IgD-negative memory B cell (primary cell): ENCODE data around the gene RPEL1. TPM values are rescaled to one million over a fixed set of nuclear protein-coding genes. Genes with fewer than 3 reads are reported as not detected.
"Not testable (repeated sequence)": the region's sequence is repeated elsewhere in the genome, so short reads cannot be mapped to it uniquely, and the experiment has no call there.

Experiments
- H3K27ac Mint-ChIP-seq, 3 donors: one replicate each; pipeline ENCODE4 v1.8.0; 2020 to 2022; ENCODE audit warnings: mild to moderate bottlenecking in 3 of 3, mixed read lengths in 3 of 3, moderate library complexity in 1 of 3
- H3K27me3 Mint-ChIP-seq: one replicate; pipeline ENCODE4 v1.8.0; 2021; ENCODE audit warnings: mixed read lengths
- H3K36me3 Mint-ChIP-seq: one replicate; pipeline ENCODE4 v1.8.0; 2020; ENCODE audit warnings: mild to moderate bottlenecking, mixed read lengths
- H3K4me1 Mint-ChIP-seq, 3 donors: one replicate each; pipeline ENCODE4 v1.8.0; 2020 to 2022; ENCODE audit warnings: mixed read lengths in 3 of 3, mild to moderate bottlenecking in 1 of 3
- H3K4me3 Mint-ChIP-seq, 4 donors: one replicate each; pipeline ENCODE4 v1.8.0; 2020 to 2022; ENCODE audit warnings: mild to moderate bottlenecking in 4 of 4, mixed read lengths in 4 of 4, moderate library complexity in 3 of 4
- H3K9me3 Mint-ChIP-seq, 3 donors: one replicate each; pipeline ENCODE4 v1.8.0; 2020 to 2021; ENCODE audit warnings: mixed read lengths in 3 of 3, mild to moderate bottlenecking in 1 of 3
- polyA plus RNA-seq: library from polyadenylated mRNA; unstranded; fragments of 300-500 nt; fragmentation: Illumina TruSeq; gene quantifications from one replicate; pipeline ENCODE4 v1.2.3, GENCODE V29; 2021

RPEL1 gene
- not detected for polyA plus RNA-seq

DNA sequence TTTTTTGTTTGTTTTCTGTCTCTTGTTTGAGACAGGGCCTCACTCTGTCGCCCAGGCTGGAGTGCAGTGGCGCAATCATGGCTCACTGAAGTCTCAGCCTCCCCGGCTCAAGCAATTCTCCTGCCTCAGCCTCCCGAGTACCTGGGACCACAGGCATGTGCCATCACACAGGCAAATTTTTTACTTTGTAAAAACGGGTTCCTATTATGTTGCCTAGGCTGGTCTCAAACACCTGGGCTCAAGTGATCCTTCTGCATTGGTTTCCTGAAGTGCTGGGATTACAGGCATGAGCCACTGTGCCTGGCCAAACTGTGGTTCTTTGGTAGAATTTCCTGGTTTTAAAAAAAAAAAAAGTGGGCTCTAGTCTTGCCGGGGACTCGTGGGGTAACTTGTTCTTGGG, at the start of gene RPEL1:
Gene RPEL1, plus strand, starts transcription at position 301 of the 400 bp plus-strand sequence. CDS start 110 bp downstream, outside the sequence.
- H3K4me1 Mint-ChIP-seq, H3K27ac Mint-ChIP-seq, H3K27me3 Mint-ChIP-seq, H3K9me3 Mint-ChIP-seq, H3K36me3 Mint-ChIP-seq, H3K4me3 Mint-ChIP-seq: not testable (repeated sequence)

DNA sequence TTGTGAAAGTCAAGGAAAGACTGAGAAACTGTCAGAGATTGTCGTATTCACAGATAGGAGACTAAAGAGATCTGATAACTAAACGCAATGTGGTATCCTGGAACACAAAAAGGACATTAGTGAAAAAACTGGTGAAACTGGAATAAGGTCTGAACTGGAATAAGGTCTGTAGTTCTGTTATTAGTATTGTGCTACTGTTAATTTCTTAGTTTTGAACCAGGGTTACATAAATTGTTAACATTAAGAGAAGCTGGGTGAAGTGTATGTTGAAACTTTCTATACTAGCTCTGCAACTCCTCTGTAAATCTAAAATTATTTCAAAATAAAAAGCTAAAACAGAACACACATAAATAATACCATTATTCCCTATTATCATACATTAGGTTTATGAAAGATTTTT, 49.2 kb upstream of the RPEL1 start:
- H3K27ac Mint-ChIP-seq, result no peak overlapping the region
- H3K9me3 Mint-ChIP-seq, result no peaks in the 10 kb centered on the region
- H3K36me3 Mint-ChIP-seq, result peaks cover 4% of the 10 kb centered on the region

DNA sequence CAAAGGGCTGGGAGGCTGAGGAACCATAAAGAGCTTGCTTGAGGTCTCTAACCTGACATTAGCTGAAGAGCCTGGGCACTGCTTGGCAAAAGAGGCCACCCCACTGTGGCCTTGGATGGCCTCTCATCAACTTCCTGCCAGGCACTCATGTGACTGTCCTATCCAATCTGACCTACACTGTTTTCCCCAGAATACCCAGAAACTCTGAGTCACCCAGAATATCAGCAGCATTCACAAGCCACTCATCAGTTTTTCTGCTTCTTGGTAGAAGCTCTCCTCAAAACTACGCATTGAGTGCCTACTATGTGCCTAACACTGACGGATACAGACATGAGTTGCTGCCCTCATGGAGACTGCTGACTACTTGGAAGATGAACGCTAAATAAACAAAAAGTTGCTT, 48.5 kb upstream of the RPEL1 start:
- Mint-ChIP-seq H3K27me3 (peaks cover 1% of the 10 kb centered on the region), H3K36me3 (no peaks in the 10 kb centered on the region), H3K27ac (no peak overlapping the region), H3K9me3 (no peaks in the 10 kb centered on the region), H3K4me1 (peaks cover 11 to 14% (median 14%) of the 10 kb centered on the region in 3 donors), H3K4me3 (no peak overlapping the region)

More for the DNA sequence above, 49.2 kb upstream of the RPEL1 start:
- Mint-ChIP-seq H3K4me3 (no peak overlapping the region), H3K27me3 (peaks cover 1% of the 10 kb centered on the region), H3K4me1 (peaks cover 16 to 20% (median 20%) of the 10 kb centered on the region in 3 donors)

DNA sequence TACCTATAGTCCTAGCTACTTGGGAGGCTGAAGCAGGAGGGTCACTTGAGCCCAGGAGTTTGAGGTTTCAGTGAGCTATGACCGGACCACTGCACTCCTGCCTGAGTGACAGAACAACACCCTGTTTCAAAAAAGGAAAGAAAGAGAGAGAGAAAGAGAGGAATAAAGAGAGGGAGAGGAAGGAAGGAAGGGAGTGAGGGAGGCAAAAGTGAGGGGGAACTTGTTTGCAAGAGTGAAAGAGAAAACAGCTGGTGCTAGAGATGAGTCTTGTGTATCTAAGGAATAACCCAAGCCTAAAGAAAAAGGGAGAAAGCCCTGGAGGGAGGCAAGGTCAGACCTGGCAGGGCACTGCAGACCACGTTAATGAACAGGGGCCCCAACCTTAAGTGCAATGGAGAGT, 47.8 kb upstream of the RPEL1 start:
- Mint-ChIP-seq H3K9me3 (no peaks in the 10 kb centered on the region), H3K4me1 (peaks cover 8 to 11% (median 9%) of the 10 kb centered on the region in 3 donors), H3K4me3 (no peak overlapping the region), H3K27me3 (peaks cover 1% of the 10 kb centered on the region), H3K27ac (no peak overlapping the region), H3K36me3 (no peaks in the 10 kb centered on the region)

DNA sequence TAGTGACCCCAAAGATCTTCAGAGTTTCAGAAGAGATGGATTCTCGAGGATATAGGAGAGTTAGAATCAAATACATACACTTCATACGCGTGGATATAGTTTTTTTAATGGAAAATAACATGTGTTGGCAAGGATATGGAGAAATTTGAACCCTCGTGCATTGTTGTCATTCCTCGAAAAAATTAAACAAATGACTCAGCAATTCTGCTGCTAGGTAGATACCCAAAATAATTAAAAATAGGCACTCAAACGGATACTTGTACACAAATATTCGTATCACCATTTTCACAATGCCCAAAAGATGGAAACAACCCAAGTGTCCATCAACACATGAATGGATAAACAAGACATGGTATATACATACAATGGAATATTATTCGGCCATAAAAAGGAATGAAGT, 47.0 kb upstream of the RPEL1 start:
- H3K4me1 Mint-ChIP-seq, result peaks cover 6 to 7% (median 7%) of the 10 kb centered on the region in 3 donors
- H3K27ac Mint-ChIP-seq, result no peak overlapping the region
- peaks cover 1% of the 10 kb centered on the region for H3K27me3 Mint-ChIP-seq
- H3K4me3 Mint-ChIP-seq, result no peak overlapping the region
- no peaks in the 10 kb centered on the region for H3K36me3 Mint-ChIP-seq
- H3K9me3 Mint-ChIP-seq, result no peaks in the 10 kb centered on the region

DNA sequence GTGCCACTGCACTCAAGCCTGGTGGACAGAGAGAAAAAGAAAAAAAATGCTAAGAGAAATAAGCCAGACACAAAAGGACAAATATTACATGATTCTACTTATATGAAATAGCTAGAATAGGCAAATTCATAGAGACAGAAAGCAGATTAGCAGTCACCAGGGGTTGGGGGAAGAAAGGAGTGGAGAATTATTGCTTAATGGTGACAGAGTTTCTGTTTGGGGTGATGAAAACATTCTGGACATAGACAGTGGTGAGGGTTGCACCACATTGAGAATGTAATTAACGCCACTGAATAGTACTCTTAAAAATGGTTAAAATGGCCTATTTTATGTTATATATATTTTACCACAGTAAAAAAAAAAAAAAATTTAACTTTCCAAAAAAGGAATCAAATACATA, 46.2 kb upstream of the RPEL1 start:
- H3K4me1 Mint-ChIP-seq, result peaks cover 0 to 3% (median 1%) of the 10 kb centered on the region in 3 donors
- peak overlapping the region in 1 of 4 donors; percentile 64 for H3K4me3 Mint-ChIP-seq
- H3K27me3 Mint-ChIP-seq, result peaks cover 1% of the 10 kb centered on the region
- H3K9me3 Mint-ChIP-seq, result no peaks in the 10 kb centered on the region
- no peak overlapping the region for H3K27ac Mint-ChIP-seq
- H3K36me3 Mint-ChIP-seq, result no peaks in the 10 kb centered on the region

DNA sequence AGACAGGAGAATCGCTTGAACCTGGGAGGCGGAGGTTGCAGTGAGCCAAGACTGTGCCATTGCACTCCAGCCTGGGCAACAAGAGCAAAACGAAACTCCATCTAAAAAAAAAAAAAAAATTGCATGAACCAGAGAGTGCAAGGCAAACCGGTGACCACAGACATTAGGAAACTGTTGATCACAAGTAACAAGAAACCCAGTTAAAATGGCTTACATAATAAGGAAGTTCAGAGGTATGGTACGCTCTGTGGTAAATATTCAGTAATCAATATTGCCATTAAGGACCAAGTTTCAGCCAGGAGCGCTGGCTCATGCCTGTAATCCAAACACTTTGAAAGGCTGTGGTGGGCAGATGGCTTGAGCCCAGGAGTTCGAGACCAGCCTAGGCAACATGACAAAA, 43.4 kb upstream of the RPEL1 start:
- peaks cover 4 to 13% (median 4%) of the 10 kb centered on the region in 3 donors for H3K9me3 Mint-ChIP-seq
- H3K27ac Mint-ChIP-seq, result no peak overlapping the region
- no peaks in the 10 kb centered on the region for H3K4me1 Mint-ChIP-seq
- H3K27me3 Mint-ChIP-seq, result peaks cover 4% of the 10 kb centered on the region
- H3K4me3 Mint-ChIP-seq, result no peak overlapping the region
- H3K36me3 Mint-ChIP-seq, result peaks cover 6% of the 10 kb centered on the region

DNA sequence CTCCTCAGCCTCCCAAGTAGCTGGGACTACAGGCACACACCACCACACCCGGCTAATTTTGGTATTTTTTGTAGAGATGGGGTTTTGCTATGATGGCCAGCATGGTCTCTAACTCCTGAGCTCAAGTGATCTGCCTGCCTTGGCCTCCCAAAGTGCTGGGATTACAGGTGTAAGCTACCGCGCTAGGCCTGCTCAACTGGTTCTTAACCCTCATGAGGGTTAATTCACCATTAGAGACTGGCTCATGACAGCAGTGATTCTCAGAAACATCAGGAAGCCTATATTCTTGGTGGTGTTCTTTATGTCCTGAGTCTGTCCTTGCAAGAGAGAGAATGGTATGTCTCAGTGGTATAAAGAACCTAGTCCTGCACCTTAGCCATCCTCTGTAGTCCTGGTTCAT, 42.2 kb upstream of the RPEL1 start:
- Mint-ChIP-seq H3K27me3 (peaks cover 4% of the 10 kb centered on the region), H3K4me3 (no peak overlapping the region), H3K27ac (no peak overlapping the region), H3K4me1 (no peaks in the 10 kb centered on the region), H3K36me3 (peaks cover 6% of the 10 kb centered on the region), H3K9me3 (peaks cover 4 to 13% (median 4%) of the 10 kb centered on the region in 3 donors)

DNA sequence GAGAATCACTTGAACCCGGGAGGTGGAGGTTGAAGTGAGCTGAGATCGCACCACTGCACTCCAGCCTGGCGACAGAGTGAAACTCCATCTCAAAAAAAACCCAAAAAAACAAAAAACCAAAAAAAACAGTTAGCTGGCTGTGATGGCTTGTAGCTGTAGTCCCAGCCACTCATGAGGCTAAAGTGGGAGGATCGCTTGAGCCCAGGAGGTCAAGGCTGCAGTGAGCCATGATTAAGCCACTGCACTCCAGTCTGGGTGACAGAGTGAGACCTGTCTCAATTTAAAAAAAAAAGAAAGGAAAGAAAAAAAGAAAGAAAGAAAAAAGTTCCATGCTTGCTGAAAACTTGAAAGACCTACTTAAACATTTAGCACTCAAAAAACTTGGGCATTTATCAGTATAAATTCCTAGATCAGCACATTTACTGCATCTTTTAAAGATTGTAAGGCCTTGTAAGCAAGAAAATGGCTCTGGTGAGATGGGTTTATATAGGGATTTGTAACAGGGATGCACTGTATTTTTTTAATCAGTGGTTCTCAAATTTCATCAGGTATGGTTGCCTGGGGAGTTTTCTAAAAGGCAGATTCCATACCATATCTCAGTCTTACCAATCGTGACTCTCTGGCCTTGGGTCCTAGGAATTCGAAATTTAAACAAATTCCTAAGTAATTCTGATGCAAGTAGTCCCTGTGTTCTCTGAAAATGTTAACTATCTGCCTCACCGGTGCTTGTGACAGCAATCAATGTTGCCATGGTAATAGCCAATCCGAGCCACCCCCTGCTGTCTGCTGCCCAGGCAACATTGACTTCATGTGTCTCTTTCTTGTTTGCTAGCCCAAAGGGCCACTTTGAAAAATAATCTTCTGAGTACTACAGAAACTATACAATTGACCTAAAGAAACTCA, 41.1 kb upstream of the RPEL1 start:
- H3K36me3 Mint-ChIP-seq, result peaks cover 6% of the 10 kb centered on the region
- H3K4me3 Mint-ChIP-seq, result no peak overlapping the region
- peaks cover 4% of the 10 kb centered on the region for H3K27me3 Mint-ChIP-seq
- H3K9me3 Mint-ChIP-seq, result peaks cover 4 to 13% (median 4%) of the 10 kb centered on the region in 3 donors
- H3K4me1 Mint-ChIP-seq, result no peaks in the 10 kb centered on the region
- no peak overlapping the region for H3K27ac Mint-ChIP-seq

DNA sequence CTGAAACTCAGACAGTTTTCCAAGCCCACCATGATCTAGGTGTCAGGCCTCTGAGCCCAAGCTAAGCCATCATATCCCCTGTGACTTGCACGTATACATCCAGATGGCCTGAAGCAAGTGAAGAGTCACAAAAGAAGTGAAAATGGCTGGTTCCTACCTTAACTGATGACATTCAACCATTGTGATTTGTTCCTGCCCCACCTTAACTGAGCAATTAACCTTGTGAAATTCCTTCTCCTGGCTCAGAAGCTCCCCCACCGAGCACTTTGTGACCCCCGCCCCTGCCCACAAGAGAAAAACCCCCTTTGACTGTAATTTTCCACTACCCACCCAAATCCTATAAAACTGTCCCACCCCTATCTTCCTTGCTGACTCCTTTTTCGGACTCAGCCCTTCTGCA, 40.3 kb upstream of the RPEL1 start:
- peaks cover 4 to 13% (median 4%) of the 10 kb centered on the region in 3 donors for H3K9me3 Mint-ChIP-seq
- H3K27me3 Mint-ChIP-seq, H3K36me3 Mint-ChIP-seq, H3K27ac Mint-ChIP-seq, H3K4me3 Mint-ChIP-seq, H3K4me1 Mint-ChIP-seq: not testable (repeated sequence)

DNA sequence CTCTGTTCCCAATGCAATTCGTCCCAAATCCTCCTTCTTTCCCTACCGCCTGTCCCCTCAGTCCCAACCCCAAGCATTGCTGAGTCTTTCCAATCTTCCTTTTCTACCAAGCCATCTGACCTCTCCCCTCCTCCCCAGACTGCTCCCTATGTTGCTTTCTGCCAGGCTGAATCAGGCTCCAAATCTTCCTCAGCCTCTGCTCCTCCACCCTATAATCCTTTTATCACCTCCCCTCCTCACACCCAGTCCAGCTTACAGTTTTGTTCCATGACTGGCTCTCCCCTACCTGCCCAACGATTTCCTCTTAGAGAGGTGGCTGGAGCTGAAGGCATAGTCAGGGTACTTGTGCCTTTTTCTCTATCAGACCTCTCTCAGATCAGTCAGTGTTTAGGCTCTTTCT, 39.0 kb upstream of the RPEL1 start:
- H3K4me1 Mint-ChIP-seq, H3K36me3 Mint-ChIP-seq: not testable (repeated sequence)
- peak overlapping the region in 1 of 3 donors; percentile 40 for H3K27ac Mint-ChIP-seq

DNA sequence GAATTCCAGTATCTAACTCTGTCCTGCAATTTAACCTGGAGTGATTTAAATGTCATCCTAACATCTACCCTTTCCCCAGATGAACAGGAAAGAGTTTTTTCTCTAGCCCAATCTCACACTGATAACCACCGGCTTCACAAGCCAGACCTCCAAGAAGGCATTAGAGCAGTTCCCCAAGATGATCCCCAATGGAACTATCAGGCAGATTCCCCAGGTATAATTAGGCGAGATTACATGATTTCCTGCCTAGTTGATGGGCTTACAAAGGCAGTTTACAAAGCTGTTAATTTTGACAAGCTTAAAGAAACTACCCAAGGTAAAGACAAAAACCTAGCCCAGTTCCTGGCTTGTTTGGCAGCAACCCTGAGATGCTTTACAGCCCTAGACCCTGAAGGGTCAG, 38.5 kb upstream of the RPEL1 start:
- Mint-ChIP-seq H3K27me3 (peaks cover 4% of the 10 kb centered on the region), H3K27ac (no peak overlapping the region), H3K4me3 (no peak overlapping the region), H3K36me3 (peaks cover 6% of the 10 kb centered on the region), H3K4me1 (no peaks in the 10 kb centered on the region), H3K9me3 (peaks cover 7 to 19% (median 10%) of the 10 kb centered on the region in 3 donors)

More for the DNA sequence above, 39.0 kb upstream of the RPEL1 start:
- not testable (repeated sequence) for H3K27me3 Mint-ChIP-seq
- Mint-ChIP-seq H3K4me3 (peak overlapping the region in 1 of 4 donors; percentile 23), H3K9me3 (peaks cover 4 to 15% (median 5%) of the 10 kb centered on the region in 3 donors)

DNA sequence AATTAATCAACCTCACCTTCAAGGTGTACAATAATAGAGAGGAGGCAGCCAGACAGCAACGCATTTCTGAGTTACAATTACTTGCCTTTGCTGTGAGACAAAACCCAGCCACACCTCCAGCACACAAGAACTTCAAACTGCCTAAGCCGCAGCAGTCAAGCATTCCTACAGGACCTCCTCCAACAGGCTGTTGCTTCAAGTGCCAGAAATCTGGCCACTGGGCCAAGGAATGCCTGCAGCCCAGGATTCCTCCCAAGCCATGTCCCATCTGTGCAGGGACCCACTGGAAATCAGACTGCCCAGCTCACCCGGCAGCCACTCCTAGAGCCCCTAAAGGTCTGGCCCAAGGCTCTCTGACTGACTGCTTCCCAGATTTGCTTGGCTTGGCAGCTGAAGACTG, 38.0 kb upstream of the RPEL1 start:
- H3K36me3 Mint-ChIP-seq, H3K27me3 Mint-ChIP-seq, H3K4me1 Mint-ChIP-seq, H3K4me3 Mint-ChIP-seq: not testable (repeated sequence)
- H3K27ac Mint-ChIP-seq, result peak overlapping the region in 1 of 3 donors; percentile 10
- H3K9me3 Mint-ChIP-seq, result peaks cover 9 to 24% (median 11%) of the 10 kb centered on the region in 3 donors

DNA sequence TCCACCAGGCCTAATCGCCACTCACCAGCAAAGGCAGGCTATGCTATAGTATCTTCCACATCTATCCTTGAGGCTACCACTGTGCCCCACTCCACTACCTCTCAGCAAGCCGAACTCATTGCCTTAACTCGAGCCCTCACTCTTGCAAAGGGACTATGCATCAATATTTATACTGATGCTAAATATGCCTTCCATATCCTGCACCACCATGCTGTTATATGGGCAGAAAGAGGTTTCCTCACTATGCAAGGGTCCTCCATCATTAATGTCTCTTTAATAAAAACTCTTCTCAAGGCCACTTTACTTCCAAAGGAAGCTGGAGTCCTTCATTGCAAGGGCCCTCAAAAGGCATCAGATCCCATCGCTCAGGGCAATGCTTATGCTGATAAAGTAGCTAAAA, 35.4 kb upstream of the RPEL1 start:
- H3K36me3 Mint-ChIP-seq, H3K4me3 Mint-ChIP-seq, H3K27ac Mint-ChIP-seq, H3K27me3 Mint-ChIP-seq, H3K4me1 Mint-ChIP-seq: not testable (repeated sequence)
- H3K9me3 Mint-ChIP-seq, result peaks cover 9 to 24% (median 15%) of the 10 kb centered on the region in 3 donors

DNA sequence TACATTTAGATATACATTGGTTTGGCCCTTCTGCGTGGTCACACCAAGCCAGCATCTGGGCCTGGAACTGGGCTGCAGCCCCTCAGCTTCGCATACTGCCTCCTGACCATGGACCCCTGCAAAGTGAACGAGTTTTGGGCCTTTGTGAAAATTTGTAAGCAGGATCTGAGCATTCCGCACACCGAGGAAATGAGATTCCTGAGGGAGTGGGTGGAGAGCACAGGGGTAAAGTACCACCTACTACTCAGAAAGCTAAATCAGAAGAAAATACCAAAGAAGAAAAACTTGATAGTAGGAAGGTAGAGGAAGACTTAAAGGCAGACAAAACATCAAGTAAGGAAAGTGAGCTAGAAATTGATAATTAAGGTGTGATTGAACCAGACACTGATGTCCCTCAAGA, 30.1 kb upstream of the RPEL1 start:
- H3K4me1 Mint-ChIP-seq, result no peaks in the 10 kb centered on the region
- H3K27me3 Mint-ChIP-seq, result peaks cover 2% of the 10 kb centered on the region
- no peak overlapping the region for H3K4me3 Mint-ChIP-seq
- H3K36me3 Mint-ChIP-seq, result peaks cover 4% of the 10 kb centered on the region
- peaks cover 5 to 12% (median 11%) of the 10 kb centered on the region in 3 donors for H3K9me3 Mint-ChIP-seq
- no peak overlapping the region for H3K27ac Mint-ChIP-seq

DNA sequence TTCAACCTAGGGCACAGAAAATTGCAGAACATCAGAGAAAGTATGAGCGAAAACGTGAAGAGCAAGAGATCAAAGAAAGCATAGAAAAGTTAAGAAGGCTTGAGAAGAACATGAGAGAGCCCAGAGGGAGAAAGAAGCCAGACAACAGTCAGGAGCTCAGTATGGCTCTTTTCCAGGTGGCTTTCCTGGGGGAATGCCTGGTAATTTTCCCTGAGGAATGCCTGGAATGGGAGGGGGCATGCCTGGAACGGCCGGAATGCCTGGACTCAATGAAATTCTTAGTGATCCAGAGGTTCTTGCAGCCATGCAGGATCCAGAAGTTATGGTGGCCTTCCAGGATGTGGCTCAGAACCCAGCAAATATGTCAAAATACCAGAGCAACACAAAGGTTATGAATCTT, 29.3 kb upstream of the RPEL1 start:
- H3K9me3 Mint-ChIP-seq, result peaks cover 5 to 12% (median 11%) of the 10 kb centered on the region in 3 donors

More for the DNA sequence above, 29.3 kb upstream of the RPEL1 start:
- not testable (repeated sequence) for H3K36me3 Mint-ChIP-seq, H3K27me3 Mint-ChIP-seq, H3K4me3 Mint-ChIP-seq, H3K27ac Mint-ChIP-seq, H3K4me1 Mint-ChIP-seq
